ENCODE measurements around the gene CD74.

DNA sequence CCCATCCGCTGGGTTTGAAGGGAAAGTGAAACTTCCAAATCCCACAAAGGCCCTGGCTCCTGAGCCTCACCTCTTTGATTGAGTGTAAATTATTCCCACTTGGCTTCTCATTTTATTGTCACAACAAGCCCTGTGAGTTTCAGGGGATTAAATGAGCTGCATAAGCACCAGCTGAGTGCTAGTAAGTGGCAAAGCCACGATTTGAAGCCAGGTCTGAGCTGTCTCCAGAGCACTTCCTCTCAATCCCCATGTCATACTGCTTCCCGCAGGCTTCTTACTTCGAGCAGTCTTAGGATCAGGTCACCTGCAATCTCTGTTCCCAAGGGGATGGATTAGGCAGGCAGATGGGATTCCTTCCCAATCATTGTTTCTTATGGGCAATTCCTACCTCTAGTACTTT is 18.9 kb upstream of the CD74 start:
- TF ChIP-seq CHD1 (IDR thresholded peaks at IDR 0.05; ENCODE audit: low read depth, low read length) (no peak), POLR2A (IDR thresholded peaks at IDR 0.05; ENCODE audit: low read depth, low read length) (no peak), NFE2L2 (IDR thresholded peaks at IDR 0.05; ENCODE audit: low read depth, low read length) (no peak), FOS (IDR thresholded peaks at IDR 0.05; ENCODE audit: low read depth, low read length) (no peak), RCOR1 (IDR thresholded peaks at IDR 0.05; ENCODE audit: insufficient replicate concordance, low read length) (no peak), SMC3 (IDR thresholded peaks at IDR 0.05; ENCODE audit: low read depth, low read length) (no peak), RAD21 (IDR thresholded peaks at IDR 0.05; ENCODE audit: low read length) (no peak), MAFK (IDR thresholded peaks at IDR 0.05; ENCODE audit: low read depth, low read length) (no peak), RFX5 (IDR thresholded peaks at IDR 0.05; ENCODE audit: low read depth, low read length) (no peak), MXI1 (IDR thresholded peaks at IDR 0.05; ENCODE audit: borderline replicate concordance, low read depth, low read length) (no peak), MAZ (IDR thresholded peaks at IDR 0.05; ENCODE audit: borderline replicate concordance, low read depth, low read length) (no peak)
- TF ChIP-seq, protein P1, sequence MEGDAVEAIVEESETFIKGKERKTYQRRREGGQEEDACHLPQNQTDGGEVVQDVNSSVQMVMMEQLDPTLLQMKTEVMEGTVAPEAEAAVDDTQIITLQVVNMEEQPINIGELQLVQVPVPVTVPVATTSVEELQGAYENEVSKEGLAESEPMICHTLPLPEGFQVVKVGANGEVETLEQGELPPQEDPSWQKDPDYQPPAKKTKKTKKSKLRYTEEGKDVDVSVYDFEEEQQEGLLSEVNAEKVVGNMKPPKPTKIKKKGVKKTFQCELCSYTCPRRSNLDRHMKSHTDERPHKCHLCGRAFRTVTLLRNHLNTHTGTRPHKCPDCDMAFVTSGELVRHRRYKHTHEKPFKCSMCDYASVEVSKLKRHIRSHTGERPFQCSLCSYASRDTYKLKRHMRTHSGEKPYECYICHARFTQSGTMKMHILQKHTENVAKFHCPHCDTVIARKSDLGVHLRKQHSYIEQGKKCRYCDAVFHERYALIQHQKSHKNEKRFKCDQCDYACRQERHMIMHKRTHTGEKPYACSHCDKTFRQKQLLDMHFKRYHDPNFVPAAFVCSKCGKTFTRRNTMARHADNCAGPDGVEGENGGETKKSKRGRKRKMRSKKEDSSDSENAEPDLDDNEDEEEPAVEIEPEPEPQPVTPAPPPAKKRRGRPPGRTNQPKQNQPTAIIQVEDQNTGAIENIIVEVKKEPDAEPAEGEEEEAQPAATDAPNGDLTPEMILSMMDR (conservative IDR thresholded peaks at IDR 0.05; ENCODE audit: low read depth, low read length): no peak
- TF ChIP-seq, protein P2, sequence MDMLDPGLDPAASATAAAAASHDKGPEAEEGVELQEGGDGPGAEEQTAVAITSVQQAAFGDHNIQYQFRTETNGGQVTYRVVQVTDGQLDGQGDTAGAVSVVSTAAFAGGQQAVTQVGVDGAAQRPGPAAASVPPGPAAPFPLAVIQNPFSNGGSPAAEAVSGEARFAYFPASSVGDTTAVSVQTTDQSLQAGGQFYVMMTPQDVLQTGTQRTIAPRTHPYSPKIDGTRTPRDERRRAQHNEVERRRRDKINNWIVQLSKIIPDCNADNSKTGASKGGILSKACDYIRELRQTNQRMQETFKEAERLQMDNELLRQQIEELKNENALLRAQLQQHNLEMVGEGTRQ (IDR thresholded peaks at IDR 0.05; ENCODE audit: low read depth, low read length): no peak
- TF ChIP-seq, protein P3, sequence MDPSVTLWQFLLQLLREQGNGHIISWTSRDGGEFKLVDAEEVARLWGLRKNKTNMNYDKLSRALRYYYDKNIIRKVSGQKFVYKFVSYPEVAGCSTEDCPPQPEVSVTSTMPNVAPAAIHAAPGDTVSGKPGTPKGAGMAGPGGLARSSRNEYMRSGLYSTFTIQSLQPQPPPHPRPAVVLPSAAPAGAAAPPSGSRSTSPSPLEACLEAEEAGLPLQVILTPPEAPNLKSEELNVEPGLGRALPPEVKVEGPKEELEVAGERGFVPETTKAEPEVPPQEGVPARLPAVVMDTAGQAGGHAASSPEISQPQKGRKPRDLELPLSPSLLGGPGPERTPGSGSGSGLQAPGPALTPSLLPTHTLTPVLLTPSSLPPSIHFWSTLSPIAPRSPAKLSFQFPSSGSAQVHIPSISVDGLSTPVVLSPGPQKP (IDR thresholded peaks at IDR 0.05; ENCODE audit: borderline replicate concordance, low read depth, low read length): no peak
